Neural progenitor cell (in vitro differentiated cells): ENCODE results near the gene MLYCD. TPM values are rescaled to one million over a fixed set of nuclear protein-coding genes. Genes with fewer than 3 reads are reported as not detected.

ENCODE experiments used
- DNase-seq: peaks from one replicate; pipeline ENCODE4 v3.0.0-alpha.2; 2016; ENCODE audit warnings: low spot score
- H2AFZ ChIP-seq: fragments of 200-600 bp; sonication (generic); replicated peaks from 2 replicates; pipeline ENCODE4 v1.6.1; 2016; ENCODE audit warnings: antibody characterized with exemption
- H3F3A ChIP-seq: fragments of 200-600 bp; sonication (generic); 2 replicates; pipeline ENCODE4 v1.6.1; 2016; ENCODE audit warnings: antibody characterized with exemption, low read depth
- H3K27ac ChIP-seq: fragments of 200-600 bp; sonication (generic); 2 replicates; pipeline ENCODE4 v1.5.1; 2016; ENCODE audit warnings: mild to moderate bottlenecking
- H3K27me3 ChIP-seq: fragments of 200-600 bp; sonication (generic); 2 replicates; pipeline ENCODE4 v1.6.1; 2016; ENCODE audit warnings: mild to moderate bottlenecking, moderate library complexity
- H3K36me3 ChIP-seq: fragments of 200-600 bp; sonication (generic); 2 replicates; pipeline ENCODE4 v1.5.1; 2016
- H3K4me1 ChIP-seq: fragments of 200-600 bp; sonication (generic); 2 replicates; pipeline ENCODE4 v1.6.1; 2016; ENCODE audit warnings: mixed run types
- H3K4me2 ChIP-seq: fragments of 200-600 bp; sonication (generic); 2 replicates; pipeline ENCODE4 v1.6.1; 2016
- H3K4me3 ChIP-seq: fragments of 200-600 bp; sonication (generic); 2 replicates; pipeline ENCODE4 v1.5.1; 2016
- H3K79me2 ChIP-seq: fragments of 200-600 bp; sonication (generic); 2 replicates; pipeline ENCODE4 v1.6.1; 2016; ENCODE audit warnings: low read depth
- H3K9ac ChIP-seq: fragments of 200-600 bp; sonication (generic); 2 replicates; pipeline ENCODE4 v1.6.1; 2016
- H3K9me3 ChIP-seq: fragments of 200-600 bp; sonication (generic); 2 replicates; pipeline ENCODE4 v1.5.1; 2016; ENCODE audit warnings: low read depth
- H4K20me1 ChIP-seq: fragments of 200-600 bp; sonication (generic); 2 replicates; pipeline ENCODE4 v1.6.1; 2016; ENCODE audit warnings: low read depth
- H3K27ac Mint-ChIP-seq: 3 replicates; pipeline ENCODE4 v1.8.0; 2021; ENCODE audit warnings: mixed read lengths
- H3K27me3 Mint-ChIP-seq: 2 replicates; pipeline ENCODE4 v1.8.0; 2022; ENCODE audit warnings: low read depth, mild to moderate bottlenecking, inconsistent platforms, moderate library complexity, mixed read lengths; ENCODE audit not compliant: insufficient read depth
- H3K36me3 Mint-ChIP-seq: 3 replicates; pipeline ENCODE4 v1.8.0; 2021; ENCODE audit warnings: mixed read lengths
- H3K4me1 Mint-ChIP-seq: 3 replicates; pipeline ENCODE4 v1.8.0; 2021; ENCODE audit warnings: mixed read lengths
- H3K4me3 Mint-ChIP-seq: 3 replicates; pipeline ENCODE4 v1.8.0; 2021; ENCODE audit warnings: mild to moderate bottlenecking, moderate library complexity, mixed read lengths
- H3K9me3 Mint-ChIP-seq: 3 replicates; pipeline ENCODE4 v1.8.0; 2020; ENCODE audit warnings: mixed read lengths
- CTCF ChIP-seq: fragments of 200-600 bp; sonication (generic); IDR thresholded peaks from 2 replicates; pipeline ENCODE4 v1.5.1; 2017; ENCODE audit warnings: antibody characterized with exemption, mild to moderate bottlenecking
- EZH2 ChIP-seq: fragments of 200-600 bp; sonication (generic); IDR thresholded peaks from 2 replicates; pipeline ENCODE4 v1.6.1; 2017; ENCODE audit warnings: antibody characterized with exemption, mild to moderate bottlenecking, moderate library complexity
- EZH2phosphoT487 ChIP-seq: fragments of 200-600 bp; sonication (generic); IDR thresholded peaks from 2 replicates; pipeline ENCODE4 v1.6.1; 2017; ENCODE audit warnings: antibody characterized with exemption
- total RNA-seq: library from RNA; depleted of rRNA; stranded (reverse); fragments of >200 nt; gene quantifications from 2 replicates; pipeline ENCODE4 v1.2.3, GENCODE V29; 2015; ENCODE audit warnings: low replicate concordance

The MLYCD gene
- total RNA-seq, 1 donor from 2014 or later: 2.5 TPM

DNA sequence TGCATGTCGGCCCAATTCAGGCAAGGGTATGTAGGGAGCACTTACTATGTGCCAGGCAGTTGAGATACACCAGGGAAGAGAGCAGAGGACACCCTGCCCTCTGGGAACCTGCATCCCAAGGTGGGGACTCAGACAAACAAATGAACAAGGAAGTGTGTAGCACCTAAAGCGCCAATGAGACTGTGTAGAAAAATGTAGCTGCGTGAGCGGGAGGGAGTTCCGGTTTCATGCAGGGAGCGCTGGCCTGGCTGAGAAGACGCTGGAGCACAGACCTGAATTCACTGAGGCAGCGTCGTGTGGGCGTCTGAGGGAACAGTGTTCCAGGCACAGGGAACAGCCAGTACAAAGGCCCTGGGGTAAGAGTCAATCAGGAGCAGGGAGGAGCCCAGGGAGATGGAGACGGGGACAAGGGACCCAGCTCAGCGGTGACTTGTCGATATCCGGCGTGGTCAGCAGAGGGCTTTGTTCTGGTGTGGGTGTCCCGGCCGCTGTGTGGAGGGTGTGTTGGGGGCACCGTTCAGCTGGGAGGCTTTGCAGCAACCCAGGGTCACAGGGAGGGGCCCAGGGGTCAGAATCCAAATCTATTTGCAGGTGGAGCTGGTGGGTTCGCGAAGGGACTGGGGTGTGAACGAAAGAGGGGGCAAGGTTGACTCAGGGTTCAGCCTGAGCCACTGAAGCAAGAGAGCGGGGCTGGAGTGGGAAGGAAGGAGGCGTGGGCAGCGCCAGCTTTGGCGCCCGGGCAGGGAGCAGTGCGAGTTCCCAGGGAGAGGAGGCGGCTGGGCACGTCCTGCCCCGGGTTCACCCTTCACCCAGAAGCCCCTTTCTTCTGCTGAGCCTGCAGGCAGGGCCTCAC, 36.3 kb downstream of the MLYCD start:
- H2AFZ ChIP-seq: no peak overlapping the region
- H3K36me3 ChIP-seq: no peaks in the 10 kb centered on the region
- H3K4me2 ChIP-seq: no peak overlapping the region
- no peaks in the 10 kb centered on the region for H3K9me3 ChIP-seq
- no peaks in the 10 kb centered on the region for H4K20me1 ChIP-seq
- H3K27me3 ChIP-seq: no peaks in the 10 kb centered on the region
- Mint-ChIP-seq H3K36me3 (peaks cover 2% of the 10 kb centered on the region), H3K27me3 (peaks cover 15% of the 10 kb centered on the region), H3K4me3 (no peak overlapping the region), H3K9me3 (no peaks in the 10 kb centered on the region), H3K27ac (no peak overlapping the region), H3K4me1 (peaks cover 14% of the 10 kb centered on the region)
- H3K27ac ChIP-seq: no peak overlapping the region
- H3K79me2 ChIP-seq: no peaks in the 10 kb centered on the region
- H3F3A ChIP-seq: no peaks in the 10 kb centered on the region
- H3K4me3 ChIP-seq: no peak overlapping the region
- no peak for TF ChIP-seq CTCF
- TF ChIP-seq EZH2phosphoT487: no peak
- no peak for TF ChIP-seq EZH2
- no peak for DNase-seq
- H3K4me1 ChIP-seq: peaks cover under 1% of the 10 kb centered on the region
- no peak overlapping the region for H3K9ac ChIP-seq

DNA sequence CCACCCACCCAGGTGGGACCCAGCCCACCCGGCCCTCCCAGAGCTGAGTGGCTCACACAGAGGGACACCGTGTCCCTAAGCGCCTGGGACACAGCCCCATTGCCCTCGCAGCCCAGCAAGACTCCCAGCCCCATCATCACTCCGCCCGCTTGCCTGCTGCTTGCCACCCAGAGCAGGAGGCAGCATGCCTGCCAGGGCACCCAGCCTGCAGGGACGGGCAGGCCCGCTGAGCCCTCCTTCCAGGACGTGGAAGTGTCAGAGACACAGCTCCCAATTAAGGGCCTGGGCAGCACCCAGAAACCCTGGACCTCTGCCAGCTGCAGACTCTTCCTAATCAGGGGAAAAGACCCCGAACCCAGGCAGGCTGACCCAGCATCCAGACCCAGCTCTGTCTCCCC, 36.9 kb downstream of the MLYCD start:
- Mint-ChIP-seq H3K36me3 (peaks cover 2% of the 10 kb centered on the region), H3K27ac (no peak overlapping the region), H3K27me3 (peaks cover 15% of the 10 kb centered on the region), H3K4me1 (peaks cover 20% of the 10 kb centered on the region), H3K9me3 (no peaks in the 10 kb centered on the region), H3K4me3 (no peak overlapping the region)
- no peak overlapping the region for H3K9ac ChIP-seq
- H3K36me3 ChIP-seq: no peaks in the 10 kb centered on the region
- TF ChIP-seq CTCF: no peak
- no peak for TF ChIP-seq EZH2phosphoT487
- TF ChIP-seq EZH2: no peak
- no peak for DNase-seq
- H4K20me1 ChIP-seq: no peaks in the 10 kb centered on the region
- no peaks in the 10 kb centered on the region for H3K79me2 ChIP-seq
- no peak overlapping the region for H3K27ac ChIP-seq
- no peak overlapping the region for H3K4me2 ChIP-seq
- H3K27me3 ChIP-seq: no peaks in the 10 kb centered on the region
- H2AFZ ChIP-seq: no peak overlapping the region
- H3K4me3 ChIP-seq: no peak overlapping the region
- peaks cover 5% of the 10 kb centered on the region for H3K4me1 ChIP-seq
- no peaks in the 10 kb centered on the region for H3F3A ChIP-seq
- no peaks in the 10 kb centered on the region for H3K9me3 ChIP-seq

DNA sequence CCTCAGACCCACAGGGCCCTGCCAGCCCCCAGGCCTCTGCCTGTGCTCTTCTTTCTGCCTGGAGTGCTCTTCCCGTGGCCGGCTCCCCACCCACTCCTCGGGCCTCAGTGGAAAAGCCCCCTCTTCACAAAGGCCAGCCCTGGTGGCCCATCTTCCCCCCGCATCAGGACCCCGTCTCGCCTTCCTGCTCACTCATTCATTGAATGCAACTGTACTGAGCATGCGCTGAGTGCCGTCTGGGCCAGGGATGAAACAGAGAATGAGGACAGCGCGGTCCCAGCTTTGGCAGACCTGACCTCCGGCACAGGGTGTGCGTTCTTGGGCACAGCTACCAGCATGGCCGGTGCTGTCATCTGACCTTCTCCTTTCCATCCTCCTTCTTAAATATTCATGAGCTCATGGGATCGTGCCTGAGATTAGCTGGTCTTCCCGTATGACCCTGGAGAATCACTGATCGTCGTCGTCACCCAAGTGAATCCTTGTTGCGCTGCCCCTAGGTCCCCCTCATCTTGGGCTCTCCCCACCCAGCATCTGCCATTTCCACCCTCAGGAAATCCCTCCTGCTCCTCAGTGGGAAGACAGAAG, 37.8 kb downstream of the MLYCD start:
- Histone ChIP-seq H3K79me2 (no peaks in the 10 kb centered on the region), H2AFZ (no peak overlapping the region), H3K4me2 (no peak overlapping the region), H3K4me3 (no peak overlapping the region), H3K27ac (no peak overlapping the region), H3K36me3 (no peaks in the 10 kb centered on the region), H3K9me3 (no peaks in the 10 kb centered on the region), H3F3A (no peaks in the 10 kb centered on the region), H4K20me1 (no peaks in the 10 kb centered on the region), H3K4me1 (peaks cover 5% of the 10 kb centered on the region), H3K27me3 (no peaks in the 10 kb centered on the region), H3K9ac (no peak overlapping the region)
- peaks cover 2% of the 10 kb centered on the region for H3K36me3 Mint-ChIP-seq
- H3K27me3 Mint-ChIP-seq: peaks cover 13% of the 10 kb centered on the region
- no peak overlapping the region for H3K4me3 Mint-ChIP-seq
- H3K4me1 Mint-ChIP-seq: peaks cover 23% of the 10 kb centered on the region
- TF ChIP-seq EZH2 (no peak), CTCF (no peak), EZH2phosphoT487 (no peak)
- DNase-seq: no peak
- no peaks in the 10 kb centered on the region for H3K9me3 Mint-ChIP-seq
- peak overlapping the region; percentile 6 for H3K27ac Mint-ChIP-seq
